ENCODE measurements around the gene PTCH2. TPM values are rescaled to one million over a fixed set of nuclear protein-coding genes. Genes with fewer than 3 reads are reported as not detected.

The PTCH2 gene
- total and polyA plus RNA-seq, 2 of the 13 experiments (the other 11 are each of a cell fraction or from before 2014, with no cell fraction given): 0.60 to 1.5 TPM

DNA sequence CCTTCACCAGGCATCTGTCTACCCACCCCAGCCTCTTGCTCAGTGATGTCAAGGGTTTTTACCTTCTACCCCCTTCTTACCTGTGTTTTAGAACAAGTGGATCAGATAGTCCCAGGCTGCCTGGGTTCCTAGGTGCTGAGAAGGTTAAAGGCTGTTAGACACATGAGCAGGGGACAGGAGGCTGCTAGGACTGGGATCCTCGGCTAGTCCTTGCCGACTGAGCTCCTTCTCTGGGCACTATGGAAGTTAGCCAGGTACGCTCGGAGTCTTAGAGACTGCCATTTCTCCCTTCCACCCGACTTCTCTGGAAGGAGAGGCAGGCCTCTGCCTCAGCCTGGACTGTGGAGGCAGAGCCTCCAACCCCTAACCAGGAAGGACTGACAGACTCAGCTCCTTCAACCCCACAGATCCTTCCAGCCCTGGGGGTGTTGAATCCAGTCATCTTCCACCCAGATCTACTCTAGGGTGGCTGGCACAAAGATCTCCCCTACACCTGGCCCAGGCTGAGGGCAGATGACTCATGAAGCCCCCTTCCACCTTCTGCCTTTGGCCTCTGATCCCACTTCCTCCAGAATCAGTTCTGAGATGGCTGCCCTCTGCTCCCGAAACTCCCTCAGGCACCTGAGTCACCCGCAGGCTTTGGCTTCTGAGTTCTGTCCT is 36.2 kb downstream of the PTCH2 start, which contains the start of gene DYNLT4 (continued):
- TF ChIP-seq, protein P1, sequence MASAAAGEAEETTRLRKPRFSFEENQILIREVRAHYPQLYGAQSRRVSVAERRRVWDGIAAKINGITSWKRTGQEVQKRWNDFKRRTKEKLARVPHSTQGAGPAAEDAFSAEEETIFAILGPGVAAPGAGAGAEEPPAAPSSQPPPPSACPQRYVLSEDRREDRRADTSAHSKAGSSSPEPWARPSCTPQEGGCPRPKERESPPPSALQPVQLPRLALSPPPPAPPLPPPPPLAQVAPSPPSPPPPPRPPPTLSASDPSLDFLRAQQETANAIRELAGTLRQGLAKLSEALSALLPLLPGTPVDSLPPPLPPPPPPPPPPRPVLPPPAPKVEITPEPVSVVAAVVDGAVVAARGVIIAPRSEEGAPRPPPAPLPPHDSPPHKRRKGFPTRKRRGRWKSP (CRISPR knock-in tag; IDR thresholded peaks at IDR 0.05): no peak
- TF ChIP-seq TCF7 (IDR thresholded peaks at IDR 0.05; ENCODE audit: low read depth) (no peak), ZNF749 (CRISPR knock-in tag; IDR thresholded peaks at IDR 0.05; ENCODE audit: borderline replicate concordance) (no peak), HDAC1 (CRISPR knock-in tag; IDR thresholded peaks at IDR 0.05) (no peak), RAD21 (CRISPR knock-in tag; IDR thresholded peaks at IDR 0.05) (no peak), RCOR2 (CRISPR knock-in tag; IDR thresholded peaks at IDR 0.05) (no peak), TBX2 (CRISPR knock-in tag; IDR thresholded peaks at IDR 0.05; ENCODE audit: borderline replicate concordance) (no peak), ZNF607 (CRISPR knock-in tag; IDR thresholded peaks at IDR 0.05; ENCODE audit: borderline replicate concordance) (no peak), ZNF12 (CRISPR knock-in tag; IDR thresholded peaks at IDR 0.05) (no peak), EED (CRISPR knock-in tag; IDR thresholded peaks at IDR 0.05) (peak; percentile 26; the same call in 1 of the 2 replicates), ZNF101 (CRISPR knock-in tag; IDR thresholded peaks at IDR 0.05; ENCODE audit: borderline replicate concordance, low read depth) (no peak), FOSL2 (CRISPR knock-in tag; IDR thresholded peaks at IDR 0.05) (no peak), ZNF205 (CRISPR knock-in tag; IDR thresholded peaks at IDR 0.05) (no peak), ZNF577 (CRISPR knock-in tag; IDR thresholded peaks at IDR 0.05; ENCODE audit: borderline replicate concordance, low read depth) (no peak), TRIM24 (CRISPR knock-in tag; IDR thresholded peaks at IDR 0.05) (no peak)
- TF ChIP-seq, protein P2, sequence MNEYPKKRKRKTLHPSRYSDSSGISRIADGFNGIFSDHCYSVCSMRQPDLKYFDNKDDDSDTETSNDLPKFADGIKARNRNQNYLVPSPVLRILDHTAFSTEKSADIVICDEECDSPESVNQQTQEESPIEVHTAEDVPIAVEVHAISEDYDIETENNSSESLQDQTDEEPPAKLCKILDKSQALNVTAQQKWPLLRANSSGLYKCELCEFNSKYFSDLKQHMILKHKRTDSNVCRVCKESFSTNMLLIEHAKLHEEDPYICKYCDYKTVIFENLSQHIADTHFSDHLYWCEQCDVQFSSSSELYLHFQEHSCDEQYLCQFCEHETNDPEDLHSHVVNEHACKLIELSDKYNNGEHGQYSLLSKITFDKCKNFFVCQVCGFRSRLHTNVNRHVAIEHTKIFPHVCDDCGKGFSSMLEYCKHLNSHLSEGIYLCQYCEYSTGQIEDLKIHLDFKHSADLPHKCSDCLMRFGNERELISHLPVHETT (CRISPR knock-in tag; conservative IDR thresholded peaks at IDR 0.05): no peak
- TF ChIP-seq, protein P3, sequence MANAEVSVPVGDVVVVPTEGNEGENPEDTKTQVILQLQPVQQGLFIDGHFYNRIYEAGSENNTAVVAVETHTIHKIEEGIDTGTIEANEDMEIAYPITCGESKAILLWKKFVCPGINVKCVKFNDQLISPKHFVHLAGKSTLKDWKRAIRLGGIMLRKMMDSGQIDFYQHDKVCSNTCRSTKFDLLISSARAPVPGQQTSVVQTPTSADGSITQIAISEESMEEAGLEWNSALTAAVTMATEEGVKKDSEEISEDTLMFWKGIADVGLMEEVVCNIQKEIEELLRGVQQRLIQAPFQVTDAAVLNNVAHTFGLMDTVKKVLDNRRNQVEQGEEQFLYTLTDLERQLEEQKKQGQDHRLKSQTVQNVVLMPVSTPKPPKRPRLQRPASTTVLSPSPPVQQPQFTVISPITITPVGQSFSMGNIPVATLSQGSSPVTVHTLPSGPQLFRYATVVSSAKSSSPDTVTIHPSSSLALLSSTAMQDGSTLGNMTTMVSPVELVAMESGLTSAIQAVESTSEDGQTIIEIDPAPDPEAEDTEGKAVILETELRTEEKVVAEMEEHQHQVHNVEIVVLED (CRISPR knock-in tag; IDR thresholded peaks at IDR 0.05; ENCODE audit: borderline replicate concordance): no peak
- TF ChIP-seq, protein P4, sequence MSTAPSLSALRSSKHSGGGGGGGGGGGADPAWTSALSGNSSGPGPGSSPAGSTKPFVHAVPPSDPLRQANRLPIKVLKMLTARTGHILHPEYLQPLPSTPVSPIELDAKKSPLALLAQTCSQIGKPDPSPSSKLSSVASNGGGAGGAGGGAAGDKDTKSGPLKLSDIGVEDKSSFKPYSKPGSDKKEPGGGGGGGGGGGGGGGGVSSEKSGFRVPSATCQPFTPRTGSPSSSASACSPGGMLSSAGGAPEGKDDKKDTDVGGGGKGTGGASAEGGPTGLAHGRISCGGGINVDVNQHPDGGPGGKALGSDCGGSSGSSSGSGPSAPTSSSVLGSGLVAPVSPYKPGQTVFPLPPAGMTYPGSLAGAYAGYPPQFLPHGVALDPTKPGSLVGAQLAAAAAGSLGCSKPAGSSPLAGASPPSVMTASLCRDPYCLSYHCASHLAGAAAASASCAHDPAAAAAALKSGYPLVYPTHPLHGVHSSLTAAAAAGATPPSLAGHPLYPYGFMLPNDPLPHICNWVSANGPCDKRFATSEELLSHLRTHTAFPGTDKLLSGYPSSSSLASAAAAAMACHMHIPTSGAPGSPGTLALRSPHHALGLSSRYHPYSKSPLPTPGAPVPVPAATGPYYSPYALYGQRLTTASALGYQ (CRISPR knock-in tag; IDR thresholded peaks at IDR 0.05): no peak
- TF ChIP-seq, protein P5, sequence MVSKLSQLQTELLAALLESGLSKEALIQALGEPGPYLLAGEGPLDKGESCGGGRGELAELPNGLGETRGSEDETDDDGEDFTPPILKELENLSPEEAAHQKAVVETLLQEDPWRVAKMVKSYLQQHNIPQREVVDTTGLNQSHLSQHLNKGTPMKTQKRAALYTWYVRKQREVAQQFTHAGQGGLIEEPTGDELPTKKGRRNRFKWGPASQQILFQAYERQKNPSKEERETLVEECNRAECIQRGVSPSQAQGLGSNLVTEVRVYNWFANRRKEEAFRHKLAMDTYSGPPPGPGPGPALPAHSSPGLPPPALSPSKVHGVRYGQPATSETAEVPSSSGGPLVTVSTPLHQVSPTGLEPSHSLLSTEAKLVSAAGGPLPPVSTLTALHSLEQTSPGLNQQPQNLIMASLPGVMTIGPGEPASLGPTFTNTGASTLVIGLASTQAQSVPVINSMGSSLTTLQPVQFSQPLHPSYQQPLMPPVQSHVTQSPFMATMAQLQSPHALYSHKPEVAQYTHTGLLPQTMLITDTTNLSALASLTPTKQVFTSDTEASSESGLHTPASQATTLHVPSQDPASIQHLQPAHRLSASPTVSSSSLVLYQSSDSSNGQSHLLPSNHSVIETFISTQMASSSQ (IDR thresholded peaks at IDR 0.05; ENCODE audit: low read depth): no peak
- TF ChIP-seq, protein P5 (CRISPR knock-in tag; IDR thresholded peaks at IDR 0.05; ENCODE audit: borderline replicate concordance): no peak

Measured in HepG2 (cell line).